Keratinocyte (primary cell): Measurements from ENCODE around the gene ZACN. TPM values are rescaled to one million over a fixed set of nuclear protein-coding genes. Genes with fewer than 3 reads are reported as not detected.

Source experiments
- DNase-seq: peaks from one replicate; pipeline ENCODE4 v3.0.0-alpha.2; 2011; ENCODE audit warnings: low read depth, missing footprints, low spot score
- FAIRE-seq: peaks from 2 replicates; lab custom pipeline; 2011; peaks lifted over from hg19 to GRCh38; lab: Jason Lieb, UNC
- H2AFZ ChIP-seq: 2 replicates; pipeline ENCODE4 v1.6.0; 2012; ENCODE audit warnings: low read length, control low read depth, inconsistent platforms; ENCODE audit not compliant: control insufficient read depth
- H3K27ac ChIP-seq: 2 replicates; pipeline ENCODE4 v1.5.1; 2011; ENCODE audit warnings: low read length; ENCODE audit not compliant: control insufficient read depth, insufficient read depth
- H3K27me3 ChIP-seq: 3 replicates; pipeline ENCODE4 v1.6.0; 2011; ENCODE audit warnings: low read length; ENCODE audit not compliant: control insufficient read depth, insufficient read depth; ENCODE audit errors: extremely low read depth
- H3K36me3 ChIP-seq, 2 experiments: 2 replicates in 1 of 2; 3 replicates in 1 of 2; pipeline ENCODE4 v1.5.1; 2011; ENCODE audit warnings: low read length in 2 of 2, mild to moderate bottlenecking in 1 of 2; ENCODE audit not compliant: control insufficient read depth in 2 of 2, insufficient read depth in 2 of 2; ENCODE audit errors: extremely low read depth in 1 of 2
- H3K4me1 ChIP-seq: 3 replicates; pipeline ENCODE4 v1.5.1; 2011; ENCODE audit warnings: low read length; ENCODE audit not compliant: control insufficient read depth, insufficient read depth; ENCODE audit errors: extremely low read depth
- H3K4me2 ChIP-seq: 3 replicates; pipeline ENCODE4 v1.6.0; 2011; ENCODE audit warnings: low read depth, low read length; ENCODE audit not compliant: control insufficient read depth, insufficient read depth; ENCODE audit errors: extremely low read depth
- H3K4me3 ChIP-seq, 3 experiments: fragments of 200-600 bp in 1 of 3; sonication (generic) in 1 of 3; 2 replicates in 2 of 3; 3 replicates in 1 of 3; pipeline ENCODE4 v1.5.1; 2011 to 2016; ENCODE audit warnings: low read length in 3 of 3, mild to moderate bottlenecking in 3 of 3, control low read depth in 2 of 3, inconsistent platforms in 1 of 3, low read depth in 1 of 3, mixed read lengths in 1 of 3, mixed run types in 1 of 3, moderate library complexity in 1 of 3; ENCODE audit not compliant: control insufficient read depth in 2 of 3, insufficient read depth in 2 of 3; ENCODE audit errors: extremely low read depth in 1 of 3
- H3K79me2 ChIP-seq: 2 replicates; pipeline ENCODE4 v1.6.0; 2012; ENCODE audit warnings: low read length; ENCODE audit not compliant: control insufficient read depth, insufficient read depth
- H3K9ac ChIP-seq: 3 replicates; pipeline ENCODE4 v1.6.0; 2011; ENCODE audit warnings: low read length; ENCODE audit not compliant: control insufficient read depth, insufficient read depth; ENCODE audit errors: extremely low read depth
- H3K9me1 ChIP-seq: 3 replicates; pipeline ENCODE4 v1.6.0; 2011; ENCODE audit warnings: low read length; ENCODE audit not compliant: control insufficient read depth, insufficient read depth; ENCODE audit errors: extremely low read depth
- H3K9me3 ChIP-seq: 2 replicates; pipeline ENCODE4 v1.5.1; 2012; ENCODE audit warnings: low read depth, low read length; ENCODE audit not compliant: control insufficient read depth
- H4K20me1 ChIP-seq: 3 replicates; pipeline ENCODE4 v1.6.0; 2011; ENCODE audit warnings: low read length; ENCODE audit not compliant: control insufficient read depth, insufficient read depth; ENCODE audit errors: extremely low read depth
- CTCF ChIP-seq, 3 experiments: IDR thresholded peaks in 1 of 3; conservative IDR thresholded peaks in 1 of 3; optimal IDR thresholded peaks in 1 of 3; 2 replicates in 2 of 3; 3 replicates in 1 of 3; pipeline versions ENCODE3 to v1.5.1; 2011; ENCODE audit warnings: low read length in 3 of 3, mild to moderate bottlenecking in 3 of 3, moderate library complexity in 2 of 3, control low read depth in 1 of 3, inconsistent platforms in 1 of 3; ENCODE audit not compliant: insufficient read depth in 2 of 3; ENCODE audit errors: extremely low read depth in 1 of 3
- EZH2 ChIP-seq: IDR thresholded peaks from one replicate; pipeline ENCODE4 v1.6.1; 2012; ENCODE audit warnings: inconsistent platforms, mild to moderate bottlenecking, low read length, moderate library complexity
- dilution Hi-C: fragments of 300-500 bp; cut with MboI; formaldehyde crosslinking; loops from one replicate; pipeline ENCODE4 v1.7.0; 2020; ENCODE audit warnings: low sequenced_read_pairs; ENCODE audit not compliant: extremely low pct_ligation_motif_present
- polyA plus RNA-seq, 5 experiments: library from polyadenylated mRNA; depleted of rRNA in 3 of 5; stranded (reverse) in 3 of 5; stranded (forward) in 1 of 5; unstranded in 1 of 5; fragments of >200 nt; gene quantifications; 1 replicate in 1 of 5; 2 replicates in 3 of 5; 3 replicates in 1 of 5; pipeline versions ENCODE4 v1.2.1 to v1.2.3, GENCODE V29; 2011 to 2012; ENCODE audit warnings: missing spikeins in 2 of 5, low read depth in 1 of 5, low replicate concordance in 1 of 5

Gene ZACN
- polyA plus RNA-seq, 1 donor (not counting 4 experiments of a cell fraction or from before 2014, with no cell fraction given): not detected

- Histone ChIP-seq H3K79me2 (peaks cover 43% of the 10 kb centered on the region), H3K4me1 (peaks cover 18% of the 10 kb centered on the region)
These were observed 7.3 kb upstream of the ZACN start for GRCh38 chr17:76071531-76072147.

GRCh38 chr17:76072148-76072858, 6.7 kb upstream of the ZACN start, which contains the start of gene SRP68:
SRP68 (minus strand) TSS chr17:76072517; CDS start chr17:76072491, 26 bp downstream.
- Histone ChIP-seq H3K4me2 (peak within 1 kb of the TSS; percentile 99), H4K20me1 (peaks cover 4% of the 10 kb centered on the region), H3K9me3 (no peaks in the 10 kb centered on the region), H3K27ac (peak within 1 kb of the TSS; percentile 89), H3K4me3 (peak within 1 kb of the TSS; percentile 85 to 95 (median 91)), H3K9me1 (no peaks in the 10 kb centered on the region), H2AFZ (peak within 1 kb of the TSS; percentile 99), H3K36me3 (peaks cover 2 to 6% of the 10 kb centered on the region in 2 experiments), H3K4me1 (peaks cover 19% of the 10 kb centered on the region), H3K27me3 (peaks cover 40% of the 10 kb centered on the region), H3K9ac (peak within 1 kb of the TSS; percentile 93), H3K79me2 (peaks cover 43% of the 10 kb centered on the region)
- peak; percentile 65 for DNase-seq
- no peak for TF ChIP-seq EZH2
- no peak for TF ChIP-seq CTCF (optimal IDR thresholded peaks at IDR 0.05 in 1 of 3, IDR thresholded peaks at IDR 0.05 in 1 of 3, conservative IDR thresholded peaks at IDR 0.05 in 1 of 3; ENCODE audit: extremely low read depth in 1 of 3, insufficient read depth in 2 of 3, low read length in 3 of 3)
- dilution Hi-C loops: no loop called here
- peak; percentile 36 for FAIRE-seq

More at GRCh38 chr17:76071531-76072147, 7.3 kb upstream of the ZACN start:
- peaks cover 2 to 6% of the 10 kb centered on the region in 2 experiments for H3K36me3 ChIP-seq
- no peak for TF ChIP-seq CTCF (optimal IDR thresholded peaks at IDR 0.05 in 1 of 3, IDR thresholded peaks at IDR 0.05 in 1 of 3, conservative IDR thresholded peaks at IDR 0.05 in 1 of 3; ENCODE audit: extremely low read depth in 1 of 3, insufficient read depth in 2 of 3, low read length in 3 of 3)
- peak overlapping the region; percentile 93 for H3K9ac ChIP-seq
- no peak for DNase-seq
- H3K9me3 ChIP-seq: no peaks in the 10 kb centered on the region
- H3K27ac ChIP-seq: peak overlapping the region; percentile 89
- no peaks in the 10 kb centered on the region for H3K9me1 ChIP-seq
- H3K4me3 ChIP-seq: peak overlapping the region; percentile 85 to 95 (median 91)
- peaks cover 4% of the 10 kb centered on the region for H4K20me1 ChIP-seq
- dilution Hi-C loops: no loop called here
- H3K27me3 ChIP-seq: peaks cover 33% of the 10 kb centered on the region
- H2AFZ ChIP-seq: no peak overlapping the region
- peak overlapping the region; percentile 84 for H3K4me2 ChIP-seq
- FAIRE-seq: no peak
